Measurements from ENCODE around the gene ALG11.

- no peak for TF ChIP-seq POLR2AphosphoS5 (IDR thresholded peaks at IDR 0.05)
- TF ChIP-seq POLR2A (IDR thresholded peaks at IDR 0.05): no peak
- no peak for TF ChIP-seq CTCF (IDR thresholded peaks at IDR 0.05)
Measured at GRCh38 chr13:51995677-51996551, 16.3 kb upstream of the ALG11 start.
